Colonic mucosa (tissue), 4 donors: ENCODE data around the gene TXNIP. TPM values are rescaled to one million over a fixed set of nuclear protein-coding genes. Genes with fewer than 3 reads are reported as not detected.
A peak's percentile ranks its signal among the peaks of the same experiment; 100 is the strongest.

Experiments used
- DNase-seq: peaks from one replicate; pipeline ENCODE4 v3.0.0-alpha.2; 2020
- H3K27ac ChIP-seq: fragments of 200-600 bp; one replicate; pipeline ENCODE4 v1.8.0; 2021
- H3K27me3 ChIP-seq: fragments of 200-600 bp; one replicate; pipeline ENCODE4 v1.8.0; 2021
- H3K36me3 ChIP-seq: fragments of 200-600 bp; one replicate; pipeline ENCODE4 v1.8.0; 2021
- H3K4me1 ChIP-seq: fragments of 200-600 bp; one replicate; pipeline ENCODE4 v1.8.0; 2021; ENCODE audit warnings: mild to moderate bottlenecking
- H3K4me3 ChIP-seq: fragments of 200-600 bp; one replicate; pipeline ENCODE4 v1.8.0; 2021
- H3K9ac ChIP-seq, 2 donors: one replicate each; pipeline ENCODE4 v1.7.0; 2013; ENCODE audit warnings: control low read depth in 2 of 2, low read depth in 2 of 2, low read length in 2 of 2
- H3K9me3 ChIP-seq: fragments of 200-600 bp; one replicate; pipeline ENCODE4 v1.8.0; 2021
- intact Hi-C: fragments of 100-400 bp; cut with DNase I; formaldehyde crosslinking; loops from one replicate; pipeline ENCODE4 v1.14.1; 2022
- total RNA-seq, 2 donors: library from RNA; stranded (reverse); fragmentation: NEBNext Ultra II Directional in 1 of 2; extraction: Animal tissue kit (Norgen Biotek cat#: 25700) in 1 of 2; gene quantifications; one replicate each; pipeline ENCODE4 v1.2.1, GENCODE V29; 2021
- TF ChIP-seq, protein P1 (sequence below): fragments of 200-600 bp; IDR thresholded peaks from one replicate; pipeline ENCODE4 v1.8.0; 2022; ENCODE audit warnings: antibody characterized with exemption, mild to moderate bottlenecking
- donor health status: healthy.
- donor health status: DM: no; HTN: no; CAD: no.
- donor health status: DM: no; HTN: no; CAD: no.

TXNIP gene
- total RNA-seq, 2 donors from 2014 or later: 302 to 496 TPM

- Histone ChIP-seq H3K27me3 (no peaks in the 10 kb centered on the region), H3K27ac (peak overlapping the region; percentile 94), H3K36me3 (peaks cover 9% of the 10 kb centered on the region), H3K4me3 (peak overlapping the region; percentile 79), H3K4me1 (peaks cover 11% of the 10 kb centered on the region), H3K9me3 (no peaks in the 10 kb centered on the region), H3K9ac (peak overlapping the region; percentile 84 to 100)
- TF ChIP-seq, protein P1, sequence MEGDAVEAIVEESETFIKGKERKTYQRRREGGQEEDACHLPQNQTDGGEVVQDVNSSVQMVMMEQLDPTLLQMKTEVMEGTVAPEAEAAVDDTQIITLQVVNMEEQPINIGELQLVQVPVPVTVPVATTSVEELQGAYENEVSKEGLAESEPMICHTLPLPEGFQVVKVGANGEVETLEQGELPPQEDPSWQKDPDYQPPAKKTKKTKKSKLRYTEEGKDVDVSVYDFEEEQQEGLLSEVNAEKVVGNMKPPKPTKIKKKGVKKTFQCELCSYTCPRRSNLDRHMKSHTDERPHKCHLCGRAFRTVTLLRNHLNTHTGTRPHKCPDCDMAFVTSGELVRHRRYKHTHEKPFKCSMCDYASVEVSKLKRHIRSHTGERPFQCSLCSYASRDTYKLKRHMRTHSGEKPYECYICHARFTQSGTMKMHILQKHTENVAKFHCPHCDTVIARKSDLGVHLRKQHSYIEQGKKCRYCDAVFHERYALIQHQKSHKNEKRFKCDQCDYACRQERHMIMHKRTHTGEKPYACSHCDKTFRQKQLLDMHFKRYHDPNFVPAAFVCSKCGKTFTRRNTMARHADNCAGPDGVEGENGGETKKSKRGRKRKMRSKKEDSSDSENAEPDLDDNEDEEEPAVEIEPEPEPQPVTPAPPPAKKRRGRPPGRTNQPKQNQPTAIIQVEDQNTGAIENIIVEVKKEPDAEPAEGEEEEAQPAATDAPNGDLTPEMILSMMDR: no peak
- intact Hi-C loops: no loop called here
- DNase-seq: no peak
Observed at GRCh38 chr1:145995148-145995881, 1.1 kb downstream of the TXNIP start.

DNA sequence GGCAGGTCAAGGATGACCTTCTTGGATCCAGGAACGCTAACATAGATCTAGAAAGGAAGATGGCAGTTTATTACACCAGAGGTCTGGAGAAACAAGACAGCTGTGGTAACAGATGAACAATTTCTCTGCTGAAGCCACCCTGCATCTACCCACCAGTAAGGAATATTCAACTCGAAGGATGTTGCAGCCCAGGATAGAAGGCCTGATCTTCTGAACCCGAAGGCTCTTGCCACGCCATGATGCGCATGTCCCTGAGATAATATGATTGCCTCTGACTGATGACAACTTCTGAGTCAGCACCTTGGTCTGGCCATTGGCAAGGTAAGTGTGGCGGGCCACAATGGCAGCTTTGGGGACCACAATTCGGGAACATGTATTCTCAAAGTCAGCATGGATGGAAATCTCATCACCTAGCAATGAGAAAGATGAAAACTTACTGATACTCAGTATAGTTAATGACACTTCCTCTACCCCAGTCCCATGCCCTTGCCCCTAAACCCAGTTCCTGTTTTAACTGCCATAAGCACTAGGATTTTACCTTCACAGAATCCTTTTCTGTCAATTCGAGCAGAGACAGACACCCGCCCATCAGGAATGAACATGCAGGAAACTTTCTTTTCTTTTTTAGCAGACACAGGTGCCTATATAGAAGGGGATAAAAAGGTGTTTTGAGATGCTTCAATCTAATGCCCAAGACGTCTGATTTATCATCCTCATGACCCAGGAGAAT, 1.8 kb downstream of the TXNIP start:
- Histone ChIP-seq H3K27ac (peak overlapping the region; percentile 94), H3K4me1 (peaks cover 8% of the 10 kb centered on the region), H3K4me3 (peak overlapping the region; percentile 79), H3K27me3 (no peaks in the 10 kb centered on the region), H3K9ac (peak overlapping the region; percentile 84 to 100), H3K36me3 (peaks cover 9% of the 10 kb centered on the region), H3K9me3 (no peaks in the 10 kb centered on the region)
- intact Hi-C loops: no loop called here
- no peak for DNase-seq
- TF ChIP-seq, protein P1: no peak

GRCh38 chr1:145993618-145994390, 2.6 kb downstream of the TXNIP start:
- Histone ChIP-seq H3K27ac (peak overlapping the region; percentile 94), H3K4me3 (peak overlapping the region; percentile 79), H3K36me3 (peaks cover 9% of the 10 kb centered on the region), H3K9ac (peak overlapping the region; percentile 84 to 100), H3K4me1 (peaks cover 8% of the 10 kb centered on the region), H3K27me3 (no peaks in the 10 kb centered on the region), H3K9me3 (no peaks in the 10 kb centered on the region)
- intact Hi-C loops: no loop called here
- no peak for DNase-seq
- TF ChIP-seq, protein P1: no peak

- no peaks in the 10 kb centered on the region for H3K9me3 ChIP-seq
- H3K4me3 ChIP-seq: peak overlapping the region; percentile 79
- TF ChIP-seq, protein P1: no peak
- H3K27me3 ChIP-seq: no peaks in the 10 kb centered on the region
- intact Hi-C loops: no loop called here
- peak overlapping the region; percentile 45 to 100 for H3K9ac ChIP-seq
- DNase-seq: no peak
- H3K36me3 ChIP-seq: peaks cover 9% of the 10 kb centered on the region
- peaks cover 4% of the 10 kb centered on the region for H3K4me1 ChIP-seq
- peak overlapping the region; percentile 94 for H3K27ac ChIP-seq
Observed at GRCh38 chr1:145992958-145993617, 3.3 kb downstream of the TXNIP start.

- TF ChIP-seq, protein P1: no peak
- peak; percentile 29 for DNase-seq
- Histone ChIP-seq H3K27me3 (no peaks in the 10 kb centered on the region), H3K9ac (peak overlapping the region; percentile 45 to 100), H3K9me3 (no peaks in the 10 kb centered on the region), H3K27ac (peak overlapping the region; percentile 94), H3K4me3 (peak overlapping the region; percentile 79), H3K4me1 (no peaks in the 10 kb centered on the region), H3K36me3 (peaks cover 9% of the 10 kb centered on the region)
- intact Hi-C loops: no loop called here
Observed at GRCh38 chr1:145992502-145992936, 3.9 kb downstream of the TXNIP start.
